HepG2 (cell line): ENCODE measurements around the gene AADACL4. TPM values are rescaled to one million over a fixed set of nuclear protein-coding genes. Genes with fewer than 3 reads are reported as not detected.
A peak's percentile ranks its signal among the peaks of the same experiment; 100 is the strongest.

Source experiments
- AGO1 ChIP-seq: fragments of 200-400 bp; formaldehyde crosslinking; IDR thresholded peaks from 2 replicates; pipeline ENCODE4 v1.6.1; 2017; ENCODE audit warnings: mild to moderate bottlenecking, low read depth, low read length, moderate library complexity; ENCODE audit not compliant: poor library complexity, severe bottlenecking
- CBX1 ChIP-seq: IDR thresholded peaks from one replicate; pipeline ENCODE4 v1.6.1; 2016; ENCODE audit warnings: antibody characterized with exemption, low read depth
- CCAR2 ChIP-seq: fragments of 200-400 bp; formaldehyde crosslinking; optimal IDR thresholded peaks from 2 replicates; pipeline ENCODE3; 2018; ENCODE audit warnings: low read depth, mild to moderate bottlenecking, low read length, moderate library complexity
- CHCHD3 ChIP-seq: sonication (generic); formaldehyde crosslinking; IDR thresholded peaks from 2 replicates; pipeline ENCODE4 v1.8.0; 2022; ENCODE audit warnings: mild to moderate bottlenecking, missing genetic modification reagents, moderate library complexity
- FOXM1 ChIP-seq: sonication (generic); formaldehyde crosslinking; IDR thresholded peaks from 2 replicates; pipeline ENCODE4 v1.5.0; 2020; ENCODE audit warnings: missing genetic modification reagents
- GATAD1 ChIP-seq: IDR thresholded peaks from 2 replicates; pipeline ENCODE4 v1.6.1; 2016; ENCODE audit warnings: missing genetic modification reagents, missing compliant biosample characterization
- HMG20B ChIP-seq: conservative IDR thresholded peaks from 2 replicates; pipeline ENCODE4 v1.6.1; 2016; ENCODE audit warnings: missing genetic modification reagents, missing compliant biosample characterization
- HMGXB3 ChIP-seq: sonication (generic); formaldehyde crosslinking; IDR thresholded peaks from 2 replicates; pipeline ENCODE4 v1.4.0; 2020; ENCODE audit warnings: missing genetic modification reagents, borderline replicate concordance
- NCOA5 ChIP-seq: sonication (generic); formaldehyde crosslinking; IDR thresholded peaks from 2 replicates; pipeline ENCODE4 v1.4.0; 2020; ENCODE audit warnings: missing genetic modification reagents
- NFATC3 ChIP-seq: sonication (generic); formaldehyde crosslinking; IDR thresholded peaks from 2 replicates; pipeline ENCODE4 v1.5.1; 2020; ENCODE audit warnings: mild to moderate bottlenecking, missing genetic modification reagents
- NR3C1 ChIP-seq: sonication (generic); formaldehyde crosslinking; IDR thresholded peaks from 2 replicates; pipeline ENCODE4 v1.4.0; 2020; ENCODE audit warnings: missing genetic modification reagents
- RBM22 ChIP-seq: fragments of 200-400 bp; formaldehyde crosslinking; optimal IDR thresholded peaks from 2 replicates; pipeline ENCODE3; 2017; ENCODE audit warnings: mild to moderate bottlenecking, low read length, moderate library complexity
- RFX1 ChIP-seq: fragments of 450-650 bp; IDR thresholded peaks from 2 replicates; pipeline ENCODE4 v1.6.1; 2017
- SMC3 ChIP-seq: IDR thresholded peaks from 2 replicates; pipeline ENCODE4 v1.6.1; 2011; ENCODE audit warnings: low read length, improper control_type of control experiment
- SOX5 ChIP-seq: IDR thresholded peaks from 2 replicates; pipeline ENCODE4 v1.6.1; 2016; ENCODE audit warnings: borderline replicate concordance
- ZBTB39 ChIP-seq: sonication (generic); formaldehyde crosslinking; IDR thresholded peaks from 2 replicates; pipeline ENCODE4 v1.5.0; 2020; ENCODE audit warnings: missing genetic modification reagents
- ZNF205 ChIP-seq: IDR thresholded peaks from 2 replicates; pipeline ENCODE4 v1.6.1; 2018; ENCODE audit warnings: missing biosample characterization, missing genetic modification reagents
- ZNF672 ChIP-seq: sonication (generic); formaldehyde crosslinking; IDR thresholded peaks from 2 replicates; pipeline ENCODE4 v1.8.1; 2022; ENCODE audit warnings: missing genetic modification reagents
- ZNF687 ChIP-seq: sonication (generic); formaldehyde crosslinking; IDR thresholded peaks from 2 replicates; pipeline ENCODE4 v1.5.1; 2020; ENCODE audit warnings: mild to moderate bottlenecking, missing genetic modification reagents, moderate library complexity
- ZNF747 ChIP-seq: sonication (generic); formaldehyde crosslinking; IDR thresholded peaks from 2 replicates; pipeline ENCODE4 v1.8.1; 2023; ENCODE audit warnings: missing genetic modification reagents, mild to moderate bottlenecking, borderline replicate concordance
- polyA plus RNA-seq, 8 experiments: library from polyadenylated mRNA; depleted of rRNA in 3 of 8; stranded (reverse) in 7 of 8; unstranded in 1 of 8; fragments of >200 nt; fragmentation: Illumina TruSeq in 4 of 8; extraction: Trizol in 4 of 8; gene quantifications; 2 replicates each; pipeline versions ENCODE4 v1.2.1 to v1.2.3, GENCODE V29; 2011 to 2016; ENCODE audit warnings: low read depth in 4 of 8, missing spikeins in 1 of 8, mixed read lengths in 1 of 8; ENCODE audit not compliant: insufficient read depth in 1 of 8
- total RNA-seq, 5 experiments: library from RNA; depleted of rRNA; stranded (reverse); fragments of >200 nt; fragmentation: Illumina TruSeq; extraction: Trizol; gene quantifications; 2 replicates each; pipeline ENCODE4 v1.2.3, GENCODE V29; 2016; ENCODE audit warnings: low read depth in 1 of 5

AADACL4 gene
- total and polyA plus RNA-seq, 2 of the 13 experiments (the other 11 are each of a cell fraction or from before 2014, with no cell fraction given): not detected

- TF ChIP-seq ZNF687: peak; percentile 14; the same call in 1 of the 2 replicates
- no peak for TF ChIP-seq ZNF205 (CRISPR knock-in tag)
- no peak for TF ChIP-seq NFATC3 (CRISPR knock-in tag)
- TF ChIP-seq HMGXB3 (CRISPR knock-in tag): peak; percentile 42; the same call in 1 of the 2 replicates
- no peak for TF ChIP-seq FOXM1 (CRISPR knock-in tag)
- TF ChIP-seq ZNF747 (CRISPR knock-in tag): no peak
- no peak for TF ChIP-seq CBX1
- no peak for TF ChIP-seq CHCHD3 (CRISPR knock-in tag)
- TF ChIP-seq SOX5 (CRISPR knock-in tag): peak; percentile 12; the same call in 1 of the 2 replicates
- peak; percentile 91 for TF ChIP-seq RBM22
- 0 out of 2 replicates have a peak, but pooled peaks have one; percentile 20 for TF ChIP-seq GATAD1 (CRISPR knock-in tag)
- TF ChIP-seq NR3C1 (CRISPR knock-in tag): no peak
- TF ChIP-seq HMG20B (CRISPR knock-in tag): no peak
- no peak for TF ChIP-seq AGO1
- peak; percentile 88 for TF ChIP-seq RFX1
- no peak for TF ChIP-seq ZNF672 (CRISPR knock-in tag)
- TF ChIP-seq CCAR2: no peak
- TF ChIP-seq NCOA5: no peak
- no peak for TF ChIP-seq ZBTB39
- peak; percentile 96 for TF ChIP-seq SMC3
Measured at GRCh38 chr1:12658531-12659453, 14.9 kb downstream of the AADACL4 start (continued).
